GM11168 (cell line): ENCODE results near the gene ITGBL1.

Source experiments
- in situ Hi-C: fragments of 300-500 bp; cut with MboI; formaldehyde crosslinking; loops from one replicate; pipeline ENCODE4 v1.12.0; 2022; ENCODE audit warnings: low sequenced_read_pairs; ENCODE audit not compliant: unreplicated experiment

ITGBL1 gene

GRCh38 chr13:101660711-101661110 is 208.2 kb downstream of the ITGBL1 start:
- in situ Hi-C loops, result no loop called here

GRCh38 chr13:101661839-101662238 is 209.4 kb downstream of the ITGBL1 start:
- in situ Hi-C loops, result no loop called here

- in situ Hi-C loops, result no loop called here
These were observed 221.1 kb downstream of the ITGBL1 start for GRCh38 chr13:101673360-101674105.

DNA sequence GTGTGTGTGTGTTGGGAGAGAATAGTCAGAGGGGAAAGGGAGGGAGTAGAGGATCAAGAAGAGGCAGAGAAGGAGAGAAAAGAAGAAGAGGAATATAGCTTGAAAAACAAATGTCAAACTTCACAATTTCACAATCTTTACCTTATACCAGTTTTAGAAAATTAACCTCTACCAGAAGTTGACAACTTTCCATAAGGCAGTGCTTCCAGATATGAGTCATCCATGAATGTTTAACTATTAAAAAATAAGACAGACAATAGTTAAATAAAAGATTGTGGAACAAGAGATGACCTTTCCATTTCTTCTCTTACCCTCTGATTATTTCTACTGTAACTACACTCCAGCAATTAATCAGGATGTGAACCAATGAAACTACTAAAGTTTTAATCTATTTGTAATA is 229.4 kb downstream of the ITGBL1 start:
- in situ Hi-C loops, result no loop called here

GRCh38 chr13:101686003-101686402 is 233.5 kb downstream of the ITGBL1 start:
- in situ Hi-C loops, result no loop called here

- in situ Hi-C loops, result no loop called here
These were observed 238.4 kb downstream of the ITGBL1 start for GRCh38 chr13:101690871-101691270.

DNA sequence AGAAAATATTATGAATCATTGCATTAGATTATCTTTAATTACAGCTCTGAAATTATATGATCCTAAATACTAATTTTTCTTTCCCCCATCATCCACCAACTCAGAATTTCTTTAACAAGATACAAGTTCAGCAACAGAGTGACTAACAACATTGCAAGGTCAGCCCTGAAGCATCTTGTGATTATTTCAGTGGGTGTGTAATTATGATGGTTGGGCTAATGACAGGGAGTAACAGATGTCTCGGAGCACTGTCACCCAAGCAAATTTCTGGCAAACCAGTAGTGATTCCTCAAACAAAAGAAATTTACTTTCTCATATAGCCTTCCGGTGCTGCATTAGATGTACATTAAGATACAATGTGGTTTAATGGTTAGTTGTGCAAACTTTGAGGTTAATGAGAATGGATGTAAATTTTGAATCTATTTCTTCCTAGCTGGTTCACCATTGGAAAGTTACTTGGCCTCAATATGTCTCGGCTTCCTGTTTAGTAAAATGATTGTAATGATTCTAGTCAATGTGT is 238.9 kb downstream of the ITGBL1 start:
- in situ Hi-C loops, result no loop called here

DNA sequence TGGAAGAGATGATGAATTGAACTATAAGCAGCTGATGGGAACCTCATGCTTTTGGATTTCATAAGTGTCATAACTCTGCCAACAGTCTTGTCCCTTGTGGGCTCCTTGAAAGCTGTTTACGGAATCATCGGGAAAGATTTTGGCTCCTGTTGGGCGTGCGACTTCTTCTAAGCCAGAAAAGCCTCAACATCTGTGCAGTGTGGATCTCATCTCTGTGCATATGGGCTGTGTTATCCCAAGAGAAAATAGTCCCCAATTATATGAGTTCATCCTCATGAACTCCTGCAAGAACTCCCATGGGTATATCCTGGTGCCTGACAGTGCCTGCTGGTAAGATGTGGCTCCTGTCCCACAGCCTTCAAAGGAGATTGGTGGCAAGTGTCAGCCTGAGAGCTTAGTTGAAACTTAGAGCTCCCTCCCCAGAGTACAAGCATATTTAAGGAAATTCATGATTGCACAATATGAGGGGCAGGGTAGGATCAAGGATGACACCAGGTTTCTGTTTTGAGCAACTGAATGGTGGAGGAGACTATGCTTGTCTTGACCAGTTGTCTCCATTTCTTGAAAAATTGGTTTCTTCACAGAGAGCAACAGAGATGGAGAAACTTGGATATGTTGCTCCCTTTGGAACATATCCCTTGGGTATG is 243.5 kb downstream of the ITGBL1 start:
- in situ Hi-C loops, result no loop called here

DNA sequence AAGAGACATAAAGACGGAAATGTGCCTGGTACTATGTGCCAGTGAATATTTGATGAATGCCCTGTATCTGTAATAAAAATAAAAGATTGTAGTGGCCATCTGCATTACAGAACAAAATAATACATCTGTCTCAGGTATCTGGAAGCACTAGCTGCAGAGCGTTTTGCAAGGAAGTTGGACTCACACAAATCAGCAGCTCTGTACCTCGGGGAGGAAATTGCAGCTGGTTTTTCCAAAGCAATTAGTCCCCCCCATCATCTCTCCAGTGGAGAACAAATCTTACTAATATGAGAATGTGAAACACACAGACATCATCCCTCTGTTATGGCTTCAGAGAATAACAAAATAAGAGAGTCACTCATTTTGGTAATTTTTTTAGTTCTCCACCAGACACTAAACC is 245.3 kb downstream of the ITGBL1 start:
- in situ Hi-C loops, result no loop called here

- in situ Hi-C loops, result no loop called here
These were observed 245.9 kb downstream of the ITGBL1 start for GRCh38 chr13:101698400-101698799.

GRCh38 chr13:101700598-101700997 is 248.1 kb downstream of the ITGBL1 start:
- in situ Hi-C loops, result no loop called here

- in situ Hi-C loops, result no loop called here
These were observed 250.6 kb downstream of the ITGBL1 start for GRCh38 chr13:101703081-101703480.

DNA sequence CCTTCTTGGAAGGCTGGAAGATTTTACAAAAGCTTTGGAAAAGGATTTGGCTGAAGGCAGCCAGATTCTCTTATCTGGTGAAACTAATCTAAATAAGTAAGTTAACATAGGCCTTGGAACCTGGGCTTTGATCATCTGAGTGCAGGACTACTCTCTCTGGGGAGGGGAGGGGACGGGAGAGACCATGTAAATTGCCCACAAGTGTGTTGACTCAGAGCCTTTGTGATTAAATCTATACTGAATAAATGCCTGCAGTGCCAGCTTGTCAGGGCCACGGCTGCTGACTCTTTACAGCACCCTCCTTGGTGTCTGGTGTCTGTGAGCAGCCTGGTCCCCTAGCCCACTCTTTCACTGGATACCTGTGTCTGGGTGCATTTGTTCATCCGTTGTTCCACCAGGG is 251.4 kb downstream of the ITGBL1 start:
- in situ Hi-C loops, result no loop called here

- in situ Hi-C loops, result no loop called here
These were observed 254.2 kb downstream of the ITGBL1 start for GRCh38 chr13:101706651-101707050.

DNA sequence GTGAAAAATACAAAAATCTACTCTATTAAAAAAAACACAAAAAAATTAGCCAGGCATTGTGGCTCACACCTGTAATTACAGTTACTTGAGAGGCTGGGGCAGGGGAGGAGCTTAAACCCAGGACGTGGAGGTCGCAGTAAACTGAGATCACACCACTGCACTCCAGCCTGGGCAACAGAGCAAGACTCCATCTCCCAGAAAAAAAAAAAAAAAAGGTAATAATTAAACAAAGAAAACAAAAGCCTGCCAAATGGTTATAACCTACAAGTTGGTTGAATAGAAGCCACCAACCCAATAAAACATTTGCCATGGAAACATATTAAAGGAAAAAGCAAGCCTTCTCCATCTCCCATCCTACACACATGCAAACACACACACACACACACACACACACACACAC is 255.2 kb downstream of the ITGBL1 start:
- in situ Hi-C loops, result no loop called here

GRCh38 chr13:101708115-101708514 is 255.6 kb downstream of the ITGBL1 start:
- in situ Hi-C loops, result no loop called here

DNA sequence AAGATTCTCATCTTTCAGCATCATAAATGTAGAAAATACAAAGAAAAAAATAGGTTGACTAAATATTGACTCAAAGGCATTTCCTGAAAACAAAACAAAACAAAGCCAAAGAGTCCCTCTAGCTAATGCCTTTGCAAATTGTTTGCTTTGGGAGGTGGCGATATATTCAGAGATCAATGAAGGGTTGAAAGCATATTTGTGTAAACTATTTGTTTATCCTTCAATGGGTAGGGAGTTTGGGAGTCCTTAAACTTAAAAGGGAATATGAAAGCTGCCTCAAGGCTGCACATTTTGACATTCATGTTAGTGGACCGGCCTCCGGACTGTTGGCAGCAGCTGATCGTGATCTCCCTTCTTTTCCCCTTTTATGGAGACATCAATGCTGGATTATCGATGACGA is 257.5 kb downstream of the ITGBL1 start:
- in situ Hi-C loops, result no loop called here

DNA sequence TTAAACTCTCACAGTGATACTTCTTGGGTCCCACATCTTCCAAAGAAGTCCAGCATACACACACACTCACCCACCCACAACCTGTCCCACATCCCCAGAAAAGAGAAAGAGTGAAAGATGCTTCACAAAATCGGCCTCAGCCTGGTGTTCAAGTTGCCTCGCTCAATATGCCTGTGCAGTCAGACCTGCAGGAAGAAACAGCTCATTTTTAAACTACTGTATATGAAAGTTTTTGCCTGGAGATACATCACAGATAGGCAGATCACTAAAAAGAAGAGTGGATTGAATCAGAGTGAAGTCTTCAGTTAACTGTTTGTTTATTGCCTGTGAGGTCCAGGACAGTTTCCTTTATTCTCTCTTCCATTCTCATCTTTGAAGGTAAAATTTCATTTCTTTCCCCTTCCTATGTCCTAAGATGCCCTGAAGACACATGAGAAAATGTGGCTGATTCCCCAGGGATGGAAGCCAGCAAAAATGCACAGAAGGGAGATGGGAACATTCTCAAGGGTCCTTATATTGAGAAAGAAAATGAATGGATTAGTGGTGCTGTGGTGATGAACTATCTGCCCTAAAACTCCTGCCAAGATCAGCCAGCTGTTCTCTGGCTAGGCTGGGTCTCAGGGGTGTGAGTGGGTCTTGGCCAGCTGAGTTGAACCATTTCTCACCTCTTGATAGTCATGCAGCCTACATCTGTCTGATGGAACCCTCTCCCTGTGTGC is 259.0 kb downstream of the ITGBL1 start:
- in situ Hi-C loops, result no loop called here

- in situ Hi-C loops, result no loop called here
These were observed 259.5 kb downstream of the ITGBL1 start for GRCh38 chr13:101712026-101712348.

GRCh38 chr13:101714195-101714594 is 261.7 kb downstream of the ITGBL1 start:
- in situ Hi-C loops, result no loop called here

- in situ Hi-C loops, result no loop called here
These were observed 264.9 kb downstream of the ITGBL1 start for GRCh38 chr13:101717353-101717752.
